Measurements from ENCODE around the gene IPO11. TPM values are rescaled to one million over a fixed set of nuclear protein-coding genes. Genes with fewer than 3 reads are reported as not detected.
"Not testable (repeated sequence)": the region's sequence is repeated elsewhere in the genome, so short reads cannot be mapped to it uniquely, and the experiment has no call there.

IPO11 gene
- total RNA-seq, 2 experiments from 2014 or later: 73.4 to 77.1 TPM

GRCh38 chr5:62520812-62521211 lies 108.2 kb downstream of the IPO11 start:
- H3K9me3 Mint-ChIP-seq, DNase-seq, H3K27ac Mint-ChIP-seq, H3K4me3 Mint-ChIP-seq, H3K4me1 Mint-ChIP-seq, H3K27me3 Mint-ChIP-seq: not testable (repeated sequence)
- H3K36me3 Mint-ChIP-seq: peaks cover 40% of the 10 kb centered on the region

- peaks cover 8% of the 10 kb centered on the region for H3K4me1 Mint-ChIP-seq
- no peaks in the 10 kb centered on the region for H3K9me3 Mint-ChIP-seq
- no peaks in the 10 kb centered on the region for H3K27me3 Mint-ChIP-seq
- no peak overlapping the region for H3K4me3 Mint-ChIP-seq
- H3K27ac Mint-ChIP-seq: no peak overlapping the region
- H3K36me3 Mint-ChIP-seq: peaks cover 38% of the 10 kb centered on the region
- DNase-seq: no peak
Measured at GRCh38 chr5:62521319-62521718, 108.8 kb downstream of the IPO11 start.

- no peaks in the 10 kb centered on the region for H3K9me3 Mint-ChIP-seq
- no peak for DNase-seq
- H3K27me3 Mint-ChIP-seq: no peaks in the 10 kb centered on the region
- no peak overlapping the region for H3K4me3 Mint-ChIP-seq
- H3K27ac Mint-ChIP-seq: peak overlapping the region; percentile 42
- H3K4me1 Mint-ChIP-seq: peaks cover 8% of the 10 kb centered on the region
- peaks cover 35% of the 10 kb centered on the region for H3K36me3 Mint-ChIP-seq
Measured at GRCh38 chr5:62522811-62523210, 110.2 kb downstream of the IPO11 start.

GRCh38 chr5:62533597-62533996 lies 121.0 kb downstream of the IPO11 start:
- H3K4me3 Mint-ChIP-seq: no peak overlapping the region

GRCh38 chr5:62534461-62535236 lies 122.1 kb downstream of the IPO11 start:
- Mint-ChIP-seq H3K4me1 (no peaks in the 10 kb centered on the region), H3K4me3 (no peak overlapping the region), H3K27ac (no peak overlapping the region), H3K27me3 (no peaks in the 10 kb centered on the region), H3K36me3 (peaks cover 25% of the 10 kb centered on the region), H3K9me3 (no peaks in the 10 kb centered on the region)
- DNase-seq: no peak

More at GRCh38 chr5:62533597-62533996, 121.0 kb downstream of the IPO11 start:
- no peak overlapping the region for H3K27ac Mint-ChIP-seq
- H3K36me3 Mint-ChIP-seq: peaks cover 25% of the 10 kb centered on the region
- no peaks in the 10 kb centered on the region for H3K9me3 Mint-ChIP-seq
- no peak for DNase-seq
- H3K27me3 Mint-ChIP-seq: no peaks in the 10 kb centered on the region
- H3K4me1 Mint-ChIP-seq: no peaks in the 10 kb centered on the region

GRCh38 chr5:62536232-62536631 lies 123.7 kb downstream of the IPO11 start:
- Mint-ChIP-seq H3K36me3 (peaks cover 25% of the 10 kb centered on the region), H3K27ac (no peak overlapping the region), H3K4me1 (no peaks in the 10 kb centered on the region), H3K9me3 (no peaks in the 10 kb centered on the region), H3K4me3 (no peak overlapping the region), H3K27me3 (no peaks in the 10 kb centered on the region)
- DNase-seq: no peak

GRCh38 chr5:62536783-62537182 lies 124.2 kb downstream of the IPO11 start:
- H3K27ac Mint-ChIP-seq: no peak overlapping the region
- H3K27me3 Mint-ChIP-seq: no peaks in the 10 kb centered on the region
- no peaks in the 10 kb centered on the region for H3K4me1 Mint-ChIP-seq
- H3K9me3 Mint-ChIP-seq: no peaks in the 10 kb centered on the region
- no peak overlapping the region for H3K4me3 Mint-ChIP-seq
- no peak for DNase-seq
- peaks cover 20% of the 10 kb centered on the region for H3K36me3 Mint-ChIP-seq

GRCh38 chr5:62538017-62538942 lies 125.7 kb downstream of the IPO11 start:
- Mint-ChIP-seq H3K4me1 (no peaks in the 10 kb centered on the region), H3K27ac (no peak overlapping the region), H3K27me3 (no peaks in the 10 kb centered on the region), H3K36me3 (peaks cover 19% of the 10 kb centered on the region), H3K4me3 (no peak overlapping the region), H3K9me3 (no peaks in the 10 kb centered on the region)
- no peak for DNase-seq

- Mint-ChIP-seq H3K27ac (no peak overlapping the region), H3K36me3 (peaks cover 41% of the 10 kb centered on the region), H3K9me3 (peaks cover 4% of the 10 kb centered on the region), H3K4me3 (no peak overlapping the region), H3K27me3 (no peaks in the 10 kb centered on the region), H3K4me1 (no peaks in the 10 kb centered on the region)
- no peak for DNase-seq
Measured at GRCh38 chr5:62542720-62543119, 130.2 kb downstream of the IPO11 start.

- Mint-ChIP-seq H3K9me3 (peaks cover 4% of the 10 kb centered on the region), H3K4me1 (no peaks in the 10 kb centered on the region), H3K4me3 (no peak overlapping the region), H3K27ac (no peak overlapping the region), H3K36me3 (peaks cover 30% of the 10 kb centered on the region), H3K27me3 (no peaks in the 10 kb centered on the region)
- DNase-seq: no peak
Measured at GRCh38 chr5:62547945-62548630, 135.5 kb downstream of the IPO11 start.

- DNase-seq: no peak
- H3K9me3 Mint-ChIP-seq: no peaks in the 10 kb centered on the region
- no peak overlapping the region for H3K27ac Mint-ChIP-seq
- no peak overlapping the region for H3K4me3 Mint-ChIP-seq
- H3K27me3 Mint-ChIP-seq: no peaks in the 10 kb centered on the region
- H3K36me3 Mint-ChIP-seq: peaks cover 17% of the 10 kb centered on the region
- no peaks in the 10 kb centered on the region for H3K4me1 Mint-ChIP-seq
Measured at GRCh38 chr5:62550103-62550502, 137.5 kb downstream of the IPO11 start.

- H3K27me3 Mint-ChIP-seq: no peaks in the 10 kb centered on the region
- H3K27ac Mint-ChIP-seq: no peak overlapping the region
- H3K4me3 Mint-ChIP-seq: no peak overlapping the region
- no peak for DNase-seq
- H3K9me3 Mint-ChIP-seq: no peaks in the 10 kb centered on the region
- peaks cover 17% of the 10 kb centered on the region for H3K36me3 Mint-ChIP-seq
- no peaks in the 10 kb centered on the region for H3K4me1 Mint-ChIP-seq
Measured at GRCh38 chr5:62555930-62556329, 143.4 kb downstream of the IPO11 start.

GRCh38 chr5:62558941-62559340 lies 146.4 kb downstream of the IPO11 start:
- no peak overlapping the region for H3K27ac Mint-ChIP-seq
- DNase-seq: no peak
- no peak overlapping the region for H3K4me3 Mint-ChIP-seq

GRCh38 chr5:62560786-62561185 lies 148.2 kb downstream of the IPO11 start:
- no peaks in the 10 kb centered on the region for H3K4me1 Mint-ChIP-seq
- H3K9me3 Mint-ChIP-seq: peaks cover 4% of the 10 kb centered on the region
- no peak for DNase-seq
- no peak overlapping the region for H3K27ac Mint-ChIP-seq
- H3K36me3 Mint-ChIP-seq: peaks cover 28% of the 10 kb centered on the region
- H3K27me3 Mint-ChIP-seq: no peaks in the 10 kb centered on the region
- H3K4me3 Mint-ChIP-seq: no peak overlapping the region

More at GRCh38 chr5:62558941-62559340, 146.4 kb downstream of the IPO11 start:
- H3K36me3 Mint-ChIP-seq: peaks cover 17% of the 10 kb centered on the region
- no peaks in the 10 kb centered on the region for H3K4me1 Mint-ChIP-seq
- no peaks in the 10 kb centered on the region for H3K9me3 Mint-ChIP-seq
- no peaks in the 10 kb centered on the region for H3K27me3 Mint-ChIP-seq

- Mint-ChIP-seq H3K36me3 (peaks cover 35% of the 10 kb centered on the region), H3K4me3 (no peak overlapping the region), H3K9me3 (peaks cover 8% of the 10 kb centered on the region), H3K27me3 (no peaks in the 10 kb centered on the region), H3K27ac (no peak overlapping the region), H3K4me1 (no peaks in the 10 kb centered on the region)
- no peak for DNase-seq
Measured at GRCh38 chr5:62561896-62562295, 149.3 kb downstream of the IPO11 start.
